ENCODE measurements around the gene JAG2.

Gene JAG2

GRCh38 chr14:105165761-105166485 is 2.7 kb downstream of the JAG2 start:
- FAIRE-seq = no peak

GRCh38 chr14:105165134-105165704 is 3.4 kb downstream of the JAG2 start:
- FAIRE-seq = no peak
- DNase-seq (ENCODE audit: low spot score) = no peak

More at GRCh38 chr14:105165761-105166485, 2.7 kb downstream of the JAG2 start:
- no peak for DNase-seq (ENCODE audit: low spot score)

GRCh38 chr14:105163040-105163742 is 5.4 kb downstream of the JAG2 start:
- FAIRE-seq = no peak
- no peak for DNase-seq (ENCODE audit: low spot score)

- DNase-seq (ENCODE audit: low spot score) = no peak
- FAIRE-seq = no peak
These were observed 6.0 kb downstream of the JAG2 start for GRCh38 chr14:105162669-105162979.

GRCh38 chr14:105161964-105162668 is 6.5 kb downstream of the JAG2 start:
- FAIRE-seq (no peak), DNase-seq (ENCODE audit: low spot score) (no peak)

- FAIRE-seq = no peak
- DNase-seq (ENCODE audit: low spot score) = no peak
These were observed 7.3 kb downstream of the JAG2 start for GRCh38 chr14:105161309-105161708.

GRCh38 chr14:105160776-105161175 is 7.8 kb downstream of the JAG2 start:
- FAIRE-seq (no peak), DNase-seq (ENCODE audit: low spot score) (no peak)

- DNase-seq (ENCODE audit: low spot score) = no peak
- no peak for FAIRE-seq
These were observed 9.2 kb downstream of the JAG2 start for GRCh38 chr14:105159344-105159743.

- FAIRE-seq (no peak), DNase-seq (ENCODE audit: low spot score) (no peak)
These were observed 9.8 kb downstream of the JAG2 start for GRCh38 chr14:105158794-105159193.

- no peak for DNase-seq (ENCODE audit: low spot score)
- FAIRE-seq = no peak
These were observed 10.7 kb downstream of the JAG2 start for GRCh38 chr14:105157872-105158271.

- DNase-seq (ENCODE audit: low spot score) = no peak
- no peak for FAIRE-seq
These were observed 11.9 kb downstream of the JAG2 start for GRCh38 chr14:105156414-105157375.

GRCh38 chr14:105155681-105156413 is 12.7 kb downstream of the JAG2 start:
- FAIRE-seq = no peak

GRCh38 chr14:105155071-105155651 is 13.4 kb downstream of the JAG2 start:
- no peak for DNase-seq (ENCODE audit: low spot score)
- no peak for FAIRE-seq

More at GRCh38 chr14:105155681-105156413, 12.7 kb downstream of the JAG2 start:
- no peak for DNase-seq (ENCODE audit: low spot score)

GRCh38 chr14:105154476-105154871 is 14.1 kb downstream of the JAG2 start:
- FAIRE-seq (no peak), DNase-seq (ENCODE audit: low spot score) (no peak)

GRCh38 chr14:105153739-105154475 is 14.7 kb downstream of the JAG2 start:
- FAIRE-seq = no peak

GRCh38 chr14:105153331-105153731 is 15.2 kb downstream of the JAG2 start:
- no peak for FAIRE-seq
- no peak for DNase-seq (ENCODE audit: low spot score)

More at GRCh38 chr14:105153739-105154475, 14.7 kb downstream of the JAG2 start:
- DNase-seq (ENCODE audit: low spot score) = no peak

- FAIRE-seq = no peak
- no peak for DNase-seq (ENCODE audit: low spot score)
These were observed 15.8 kb downstream of the JAG2 start for GRCh38 chr14:105152794-105153241.

GRCh38 chr14:105151838-105152793 is 16.5 kb downstream of the JAG2 start:
- DNase-seq (ENCODE audit: low spot score) (no peak), FAIRE-seq (no peak)

Measured in RCC 7860 (cell line).